GM10266 (cell line): ENCODE measurements around the gene GABBR2.

Source experiments
- DNase-seq: peaks from one replicate; pipeline ENCODE4 v3.0.0; 2012; ENCODE audit errors: extremely low spot score
- CTCF ChIP-seq: IDR thresholded peaks from 2 replicates; pipeline ENCODE4 v1.5.1; 2012; ENCODE audit warnings: mild to moderate bottlenecking, low read depth; ENCODE audit not compliant: control insufficient read depth, insufficient read depth; ENCODE audit errors: missing control alignments

The GABBR2 gene

GRCh38 chr9:98456156-98456613 is 252.6 kb downstream of the GABBR2 start:
- TF ChIP-seq CTCF: no peak
- DNase-seq: no peak

- no peak for TF ChIP-seq CTCF
- no peak for DNase-seq
Observed at GRCh38 chr9:98455256-98456155, 253.2 kb downstream of the GABBR2 start.

GRCh38 chr9:98453589-98454311 is 255.0 kb downstream of the GABBR2 start:
- DNase-seq: no peak
- TF ChIP-seq CTCF: no peak

GRCh38 chr9:98451576-98451975 is 257.2 kb downstream of the GABBR2 start:
- DNase-seq: no peak
- no peak for TF ChIP-seq CTCF

- DNase-seq: no peak
- TF ChIP-seq CTCF: no peak
Observed at GRCh38 chr9:98450496-98450895, 258.2 kb downstream of the GABBR2 start.

GRCh38 chr9:98449871-98450270 is 258.9 kb downstream of the GABBR2 start:
- no peak for DNase-seq
- TF ChIP-seq CTCF: no peak

GRCh38 chr9:98445576-98445975 is 263.2 kb downstream of the GABBR2 start:
- no peak for DNase-seq
- no peak for TF ChIP-seq CTCF
